Measurements from ENCODE around the gene HEPN1. TPM values are rescaled to one million over a fixed set of nuclear protein-coding genes. Genes with fewer than 3 reads are reported as not detected.

Gene HEPN1
- total RNA-seq, 1 experiment from 2014 or later, result not detected

DNA sequence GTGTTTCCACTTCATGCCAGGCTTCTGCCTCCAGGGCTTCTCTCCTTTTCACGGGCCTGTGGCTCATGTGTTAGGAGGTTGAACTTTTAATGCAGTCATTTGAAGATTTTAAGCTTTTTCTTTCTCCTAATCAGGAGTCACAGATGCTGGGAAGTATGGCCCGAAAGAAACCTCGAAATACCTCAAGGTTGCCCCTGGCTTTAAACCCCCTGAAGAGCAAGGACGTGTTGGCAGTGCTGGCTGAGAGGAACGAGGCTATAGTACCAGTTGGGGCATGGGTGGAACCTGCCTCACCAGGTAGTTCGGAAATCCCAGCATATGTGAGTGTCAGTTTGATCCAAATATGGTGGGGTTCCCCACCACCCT, 35.5 kb downstream of the HEPN1 start:
- Histone ChIP-seq H3K4me1 (ENCODE audit: control insufficient read depth, insufficient read depth, low read length) (peaks cover 5% of the 10 kb centered on the region; the same call in 1 of the 2 replicates), H3K36me3 (ENCODE audit: control insufficient read depth, insufficient read depth, low read length) (no peaks in the 10 kb centered on the region; the same call in 1 of the 2 replicates), H3K27ac (ENCODE audit: low read length) (peak overlapping the region; percentile 98), H3K4me3 (ENCODE audit: low read depth in 2 of 2, low read length in 2 of 2) (peak overlapping the region; percentile 77 to 87), H3K27me3 (ENCODE audit: control insufficient read depth, insufficient read depth, low read length) (peaks cover 14% of the 10 kb centered on the region), H3K9me3 (ENCODE audit: control insufficient read depth, insufficient read depth, low read depth, low read length) (no peaks in the 10 kb centered on the region)
- intact Hi-C loops (cut with micrococcal nuclease; ENCODE audit: unreplicated experiment) (no loop called here), in situ Hi-C loops (cut with HindIII; ENCODE audit: low pct_unique_long_range_greater_than_20kb, low sequenced_read_pairs) (no loop called here)
- no peak for TF ChIP-seq CTCF (IDR thresholded peaks at IDR 0.05)
- TF ChIP-seq POLR2AphosphoS5 (IDR thresholded peaks at IDR 0.05; ENCODE audit: low read depth, low read length), result no peak
- TF ChIP-seq TCF7L2 (IDR thresholded peaks at IDR 0.05; ENCODE audit: low read depth, low read length), result no peak
- TF ChIP-seq SIN3A (IDR thresholded peaks at IDR 0.05; ENCODE audit: borderline replicate concordance, insufficient read depth, low read depth, low read length), result no peak
- TF ChIP-seq, protein P1, sequence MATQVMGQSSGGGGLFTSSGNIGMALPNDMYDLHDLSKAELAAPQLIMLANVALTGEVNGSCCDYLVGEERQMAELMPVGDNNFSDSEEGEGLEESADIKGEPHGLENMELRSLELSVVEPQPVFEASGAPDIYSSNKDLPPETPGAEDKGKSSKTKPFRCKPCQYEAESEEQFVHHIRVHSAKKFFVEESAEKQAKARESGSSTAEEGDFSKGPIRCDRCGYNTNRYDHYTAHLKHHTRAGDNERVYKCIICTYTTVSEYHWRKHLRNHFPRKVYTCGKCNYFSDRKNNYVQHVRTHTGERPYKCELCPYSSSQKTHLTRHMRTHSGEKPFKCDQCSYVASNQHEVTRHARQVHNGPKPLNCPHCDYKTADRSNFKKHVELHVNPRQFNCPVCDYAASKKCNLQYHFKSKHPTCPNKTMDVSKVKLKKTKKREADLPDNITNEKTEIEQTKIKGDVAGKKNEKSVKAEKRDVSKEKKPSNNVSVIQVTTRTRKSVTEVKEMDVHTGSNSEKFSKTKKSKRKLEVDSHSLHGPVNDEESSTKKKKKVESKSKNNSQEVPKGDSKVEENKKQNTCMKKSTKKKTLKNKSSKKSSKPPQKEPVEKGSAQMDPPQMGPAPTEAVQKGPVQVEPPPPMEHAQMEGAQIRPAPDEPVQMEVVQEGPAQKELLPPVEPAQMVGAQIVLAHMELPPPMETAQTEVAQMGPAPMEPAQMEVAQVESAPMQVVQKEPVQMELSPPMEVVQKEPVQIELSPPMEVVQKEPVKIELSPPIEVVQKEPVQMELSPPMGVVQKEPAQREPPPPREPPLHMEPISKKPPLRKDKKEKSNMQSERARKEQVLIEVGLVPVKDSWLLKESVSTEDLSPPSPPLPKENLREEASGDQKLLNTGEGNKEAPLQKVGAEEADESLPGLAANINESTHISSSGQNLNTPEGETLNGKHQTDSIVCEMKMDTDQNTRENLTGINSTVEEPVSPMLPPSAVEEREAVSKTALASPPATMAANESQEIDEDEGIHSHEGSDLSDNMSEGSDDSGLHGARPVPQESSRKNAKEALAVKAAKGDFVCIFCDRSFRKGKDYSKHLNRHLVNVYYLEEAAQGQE (IDR thresholded peaks at IDR 0.05; ENCODE audit: insufficient read depth in 1 of 2, low read depth in 2 of 2, low read length in 1 of 2), result no peak
- TSS peak; percentile 85 for BruUV-seq (replicated peaks)
- POLR2A ChIA-PET, result no interaction called here
- DNase-seq (ENCODE audit: low read depth, low spot score), result no peak
- CTCF ChIA-PET, result no interaction called here
- ATAC-seq, result no peak

DNA sequence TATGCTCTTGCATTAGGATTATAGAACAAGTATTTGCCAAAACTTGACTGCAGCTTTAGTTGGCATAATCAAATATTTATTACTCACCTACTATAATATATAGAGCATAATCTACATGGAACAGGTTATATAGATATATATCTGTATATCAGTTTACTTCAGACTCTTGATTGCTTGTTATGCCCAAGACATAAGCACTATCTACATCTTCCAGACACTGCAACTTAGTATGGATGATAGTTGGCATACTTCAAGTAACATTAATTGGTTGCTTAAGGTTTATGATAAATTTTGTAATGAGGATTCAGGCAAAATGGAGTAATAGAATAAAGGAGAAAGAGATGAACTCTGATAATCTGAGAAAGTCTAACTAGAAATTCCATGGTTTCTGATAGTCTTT, 36.0 kb downstream of the HEPN1 start:
- intact Hi-C loops (cut with micrococcal nuclease; ENCODE audit: unreplicated experiment), result no loop called here
- POLR2A ChIA-PET, result no interaction called here

More for the DNA sequence above, 36.0 kb downstream of the HEPN1 start:
- TF ChIP-seq TCF7L2 (IDR thresholded peaks at IDR 0.05; ENCODE audit: low read depth, low read length) (no peak), SIN3A (IDR thresholded peaks at IDR 0.05; ENCODE audit: borderline replicate concordance, insufficient read depth, low read depth, low read length) (no peak), CTCF (IDR thresholded peaks at IDR 0.05) (no peak), POLR2AphosphoS5 (IDR thresholded peaks at IDR 0.05; ENCODE audit: low read depth, low read length) (no peak)
- TF ChIP-seq, protein P1 (IDR thresholded peaks at IDR 0.05; ENCODE audit: insufficient read depth in 1 of 2, low read depth in 2 of 2, low read length in 1 of 2), result no peak
- peak overlapping the region; percentile 77 to 87; a peak in 3 of 4 replicates for H3K4me3 ChIP-seq (ENCODE audit: low read depth in 2 of 2, low read length in 2 of 2)
- no TSS peak for BruUV-seq (replicated peaks)
- in situ Hi-C loops (cut with HindIII; ENCODE audit: low pct_unique_long_range_greater_than_20kb, low sequenced_read_pairs), result no loop called here
- peak overlapping the region; percentile 98 for H3K27ac ChIP-seq (ENCODE audit: low read length)
- CTCF ChIA-PET, result no interaction called here
- H3K36me3 ChIP-seq (ENCODE audit: control insufficient read depth, insufficient read depth, low read length), result no peaks in the 10 kb centered on the region; the same call in 1 of the 2 replicates
- no peak for DNase-seq (ENCODE audit: low read depth, low spot score)
- H3K4me1 ChIP-seq (ENCODE audit: control insufficient read depth, insufficient read depth, low read length), result peaks cover 5% of the 10 kb centered on the region; the same call in 1 of the 2 replicates
- no peaks in the 10 kb centered on the region for H3K9me3 ChIP-seq (ENCODE audit: control insufficient read depth, insufficient read depth, low read depth, low read length)
- ATAC-seq, result no peak
- peaks cover 14% of the 10 kb centered on the region for H3K27me3 ChIP-seq (ENCODE audit: control insufficient read depth, insufficient read depth, low read length)
